H1 (cell line): ENCODE data around the gene KLF6. TPM values are rescaled to one million over a fixed set of nuclear protein-coding genes. Genes with fewer than 3 reads are reported as not detected.

Experiments used
- CTCF ChIA-PET: fragments of 300-600 bp; sonication (Branson Sonifier 250); formaldehyde crosslinking; loops from one replicate; lab custom pipeline; 2021; ENCODE audit not compliant: partially characterized antibody; lab: Charles Lee
- POLR2A ChIA-PET: fragments of 300-600 bp; sonication (Branson Sonifier 250); formaldehyde crosslinking; loops from one replicate; lab custom pipeline; 2021; ENCODE audit warnings: inconsistent platforms; ENCODE audit not compliant: partially characterized antibody; lab: Charles Lee
- DNase-seq, 2 experiments: peaks; one replicate each; pipeline versions ENCODE4 v3.0.0 to v3.0.0-alpha.2; 2010 to 2022; ENCODE audit warnings: low spot score in 2 of 2, low read depth in 1 of 2, mixed read lengths in 1 of 2
- FAIRE-seq: peaks from 2 replicates; lab custom pipeline; 2011; peaks lifted over from hg19 to GRCh38; lab: Jason Lieb, UNC
- H2AFZ ChIP-seq: 2 replicates; pipeline ENCODE4 v1.8.1; 2012; ENCODE audit warnings: low read length, inconsistent platforms
- H2AK5ac ChIP-seq: 2 replicates; pipeline ENCODE4 v1.6.1; 2013; ENCODE audit warnings: low read depth, low read length
- H2BK120ac ChIP-seq: replicated peaks from 2 replicates; pipeline ENCODE3; 2013; ENCODE audit warnings: low read depth, low read length, inconsistent platforms
- H2BK12ac ChIP-seq: 2 replicates; pipeline ENCODE4 v1.6.1; 2013; ENCODE audit warnings: low read depth, low read length
- H2BK15ac ChIP-seq: 2 replicates; pipeline ENCODE4 v1.6.1; 2013; ENCODE audit warnings: low read length
- H2BK20ac ChIP-seq: 2 replicates; pipeline ENCODE4 v1.6.1; 2013; ENCODE audit warnings: low read length
- H2BK5ac ChIP-seq: 2 replicates; pipeline ENCODE4 v1.6.1; 2013; ENCODE audit warnings: low read depth, low read length
- H3K14ac ChIP-seq: 2 replicates; pipeline ENCODE4 v1.6.1; 2013; ENCODE audit warnings: inconsistent platforms; ENCODE audit not compliant: insufficient read length
- H3K18ac ChIP-seq: 2 replicates; pipeline ENCODE4 v1.6.1; 2013; ENCODE audit warnings: low read length; ENCODE audit errors: extremely low read depth
- H3K23ac ChIP-seq: 2 replicates; pipeline ENCODE4 v1.6.1; 2013; ENCODE audit warnings: inconsistent platforms; ENCODE audit not compliant: insufficient read length
- H3K23me2 ChIP-seq: 2 replicates; pipeline ENCODE4 v1.6.1; 2013; ENCODE audit warnings: low read depth, low read length
- H3K27ac ChIP-seq: 2 replicates; pipeline ENCODE4 v1.6.1; 2011; ENCODE audit warnings: low read depth, low read length, inconsistent platforms
- H3K27me3 ChIP-seq, 4 experiments: replicated peaks in 1 of 4; 1 replicate in 1 of 4; 2 replicates in 3 of 4; pipeline versions ENCODE4 v1.6.1 to v1.8.1; 2011 to 2013; ENCODE audit warnings: low read length in 3 of 4, mild to moderate bottlenecking in 3 of 4, inconsistent platforms in 2 of 4, mixed read lengths in 2 of 4, moderate library complexity in 1 of 4; ENCODE audit not compliant: control insufficient read depth in 3 of 4, insufficient read depth in 3 of 4; ENCODE audit errors: extremely low read depth in 1 of 4
- H3K36me3 ChIP-seq, 4 experiments: 2 replicates each; pipeline versions ENCODE4 v1.6.1 to v1.8.1; 2011 to 2013; ENCODE audit warnings: mild to moderate bottlenecking in 4 of 4, low read length in 3 of 4, moderate library complexity in 2 of 4, control low read depth in 1 of 4, inconsistent platforms in 1 of 4; ENCODE audit not compliant: insufficient read depth in 4 of 4, control insufficient read depth in 2 of 4
- H3K4ac ChIP-seq: replicated peaks from 2 replicates; pipeline ENCODE3; 2013; ENCODE audit warnings: low read length, low read depth, mixed read lengths, inconsistent platforms; ENCODE audit not compliant: insufficient read length
- H3K4me1 ChIP-seq, 4 experiments: replicated peaks in 1 of 4; 1 replicate in 1 of 4; 2 replicates in 3 of 4; pipeline versions ENCODE4 v1.6.1 to v1.8.1; 2011 to 2013; ENCODE audit warnings: low read length in 3 of 4, inconsistent platforms in 2 of 4, mixed read lengths in 1 of 4; ENCODE audit not compliant: insufficient read depth in 4 of 4, control insufficient read depth in 3 of 4
- H3K4me2 ChIP-seq, 2 experiments: 2 replicates each; pipeline versions ENCODE4 v1.6.1 to v1.8.1; 2011 to 2013; ENCODE audit warnings: low read depth in 2 of 2, low read length in 2 of 2, control low read depth in 1 of 2, inconsistent platforms in 1 of 2, mild to moderate bottlenecking in 1 of 2; ENCODE audit not compliant: insufficient read depth in 1 of 2
- H3K4me3 ChIP-seq, 4 experiments: fragments of 200-600, 300-600 bp in 1 of 4; sonication (generic), shearing (Covaris generic), sonication (Bioruptor Twin) in 1 of 4; 2 replicates each; pipeline versions ENCODE4 v1.5.1 to v1.8.1; 2011 to 2016; ENCODE audit warnings: low read length in 4 of 4, low read depth in 3 of 4, control low read depth in 2 of 4, inconsistent platforms in 2 of 4, mild to moderate bottlenecking in 2 of 4, mixed read lengths in 1 of 4, moderate library complexity in 1 of 4; ENCODE audit not compliant: insufficient read depth in 2 of 4; ENCODE audit errors: extremely low read depth in 1 of 4
- H3K56ac ChIP-seq: replicated peaks from 2 replicates; pipeline ENCODE3; 2013; ENCODE audit warnings: low read depth, mild to moderate bottlenecking, mixed read lengths, low read length, inconsistent platforms; ENCODE audit not compliant: insufficient read length
- H3K79me1 ChIP-seq: 2 replicates; pipeline ENCODE4 v1.6.1; 2013; ENCODE audit warnings: low read depth, low read length, control low read depth
- H3K79me2 ChIP-seq, 2 experiments: 2 replicates each; pipeline versions ENCODE4 v1.6.1 to v1.8.1; 2012 to 2013; ENCODE audit warnings: low read length in 2 of 2, mild to moderate bottlenecking in 2 of 2, inconsistent platforms in 1 of 2; ENCODE audit not compliant: insufficient read depth in 2 of 2, control insufficient read depth in 1 of 2
- H3K9ac ChIP-seq, 4 experiments: replicated peaks in 1 of 4; 1 replicate in 1 of 4; 2 replicates in 3 of 4; pipeline versions ENCODE4 v1.6.1 to v1.8.1; 2011 to 2013; ENCODE audit warnings: low read depth in 3 of 4, low read length in 3 of 4, control low read depth in 2 of 4, mild to moderate bottlenecking in 2 of 4, moderate library complexity in 2 of 4, inconsistent platforms in 1 of 4; ENCODE audit errors: extremely low read depth in 1 of 4
- H3K9me3 ChIP-seq, 2 experiments: 2 replicates each; pipeline versions ENCODE4 v1.6.1 to v1.8.1; 2012 to 2013; ENCODE audit warnings: mild to moderate bottlenecking in 2 of 2, moderate library complexity in 2 of 2, control low read depth in 1 of 2, inconsistent platforms in 1 of 2, low read depth in 1 of 2, low read length in 1 of 2, mixed read lengths in 1 of 2; ENCODE audit not compliant: insufficient read depth in 2 of 2
- H4K20me1 ChIP-seq, 2 experiments: replicated peaks in 1 of 2; 2 replicates each; pipeline versions ENCODE3 to v1.8.1; 2011 to 2013; ENCODE audit warnings: inconsistent platforms in 2 of 2, low read length in 2 of 2, mild to moderate bottlenecking in 1 of 2; ENCODE audit not compliant: insufficient read depth in 2 of 2, control insufficient read depth in 1 of 2
- H4K5ac ChIP-seq: 2 replicates; pipeline ENCODE4 v1.6.1; 2013; ENCODE audit warnings: low read length, low read depth, mixed read lengths, inconsistent platforms; ENCODE audit not compliant: insufficient read length
- H4K8ac ChIP-seq: 2 replicates; pipeline ENCODE4 v1.8.0; 2013; ENCODE audit warnings: mild to moderate bottlenecking, moderate library complexity, low read length, inconsistent platforms; ENCODE audit not compliant: insufficient read depth; ENCODE audit errors: extremely low read depth
- H4K91ac ChIP-seq: replicated peaks from 2 replicates; pipeline ENCODE3; 2013; ENCODE audit warnings: low read length, mixed read lengths, inconsistent platforms; ENCODE audit not compliant: insufficient read length
- BRCA1 ChIP-seq: IDR thresholded peaks from 2 replicates; pipeline ENCODE4 v1.6.1; 2012; ENCODE audit warnings: low read depth, low read length, improper control_type of control experiment
- CHD2 ChIP-seq: IDR thresholded peaks from 2 replicates; pipeline ENCODE4 v1.6.1; 2012; ENCODE audit warnings: low read length, improper control_type of control experiment
- EGR1 ChIP-seq: IDR thresholded peaks from 2 replicates; pipeline ENCODE4 v1.6.1; 2011; ENCODE audit warnings: low read depth, low read length, borderline replicate concordance
- MAFK ChIP-seq: IDR thresholded peaks from 2 replicates; pipeline ENCODE4 v1.6.1; 2012; ENCODE audit warnings: low read depth, mild to moderate bottlenecking, improper control_type of control experiment, low read length
- POU5F1 ChIP-seq: IDR thresholded peaks from 2 replicates; pipeline ENCODE4 v1.6.1; 2011; ENCODE audit warnings: low read depth, mild to moderate bottlenecking, low read length, moderate library complexity
- RBBP5 ChIP-seq: IDR thresholded peaks from 2 replicates; pipeline ENCODE4 v1.7.1; 2012; ENCODE audit warnings: low read depth, mild to moderate bottlenecking, inconsistent platforms, low read length, moderate library complexity, borderline replicate concordance
- RXRA ChIP-seq: IDR thresholded peaks from 2 replicates; pipeline ENCODE4 v1.6.1; 2011; ENCODE audit warnings: low read depth, mild to moderate bottlenecking, low read length, moderate library complexity; ENCODE audit not compliant: insufficient read depth
- TBP ChIP-seq: IDR thresholded peaks from 2 replicates; pipeline ENCODE4 v1.6.1; 2011; ENCODE audit warnings: low read depth, low read length, improper control_type of control experiment
- YY1 ChIP-seq: IDR thresholded peaks from 2 replicates; pipeline ENCODE4 v1.6.1; 2011; ENCODE audit warnings: low read depth, mild to moderate bottlenecking, low read length
- WGBS, 2 experiments: shearing (Covaris generic) in 1 of 2; methylation state at CpG; one replicate each; pipeline versions ENCODE4 v1.1.6 to v1.1.7; 2013 to 2015; ENCODE audit warnings: low lambda C conversion rate in 2 of 2, mixed read lengths in 2 of 2, inconsistent platforms in 1 of 2, low coverage in 1 of 2, missing lambda C conversion rate in 1 of 2; ENCODE audit not compliant: insufficient replicate concordance in 2 of 2, insufficient coverage in 1 of 2, insufficient read length in 1 of 2; ENCODE audit errors: extremely low coverage in 1 of 2, missing lambda C conversion rate in 1 of 2; 5-methylcytosine and 5-hydroxymethylcytosine counted together
- polyA plus RNA-seq, 7 experiments: library from polyadenylated mRNA; depleted of rRNA in 3 of 7; stranded (reverse) in 5 of 7; unstranded in 2 of 7; fragments of >200 nt in 5 of 7; fragments of 200-250 nt in 2 of 7; gene quantifications; 1 replicate in 5 of 7; 2 replicates in 1 of 7; 4 replicates in 1 of 7; pipeline versions ENCODE4 v1.2.1 to v1.2.3, GENCODE V29; 2011 to 2013; ENCODE audit warnings: missing spikeins in 2 of 7, mixed read lengths in 2 of 7
- total RNA-seq: library from RNA; stranded (reverse); fragmentation: NEBNext Ultra II Directional; extraction: Animal tissue kit (Norgen Biotek cat#: 25700); gene quantifications from 2 replicates; pipeline ENCODE4 v1.2.1, GENCODE V29; 2021

Gene KLF6
- total and polyA plus RNA-seq, 2 of the 8 experiments (the other 6 are each of a cell fraction or from before 2014, with no cell fraction given), result 5.7 to 19.5 TPM

DNA sequence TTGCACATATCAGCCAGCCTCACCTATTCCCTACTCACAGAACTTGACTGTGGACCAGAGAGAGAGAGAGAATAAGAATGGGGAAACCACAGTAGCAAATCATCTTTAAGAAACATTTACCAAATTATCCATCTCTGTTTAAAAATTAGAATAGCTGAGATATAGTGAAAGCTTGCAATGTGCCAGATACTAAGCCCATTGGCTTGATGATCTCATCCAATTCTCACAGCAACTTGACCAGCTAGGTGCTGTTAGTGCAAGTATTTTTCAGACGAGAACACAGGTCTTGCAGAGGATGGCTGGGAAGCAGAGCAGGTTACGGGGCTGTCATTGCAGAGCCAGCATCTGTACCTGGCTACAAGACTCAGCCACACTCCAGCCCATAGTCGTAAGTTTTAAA is 50.9 kb downstream of the KLF6 start:
- Histone ChIP-seq H3K23ac (no peak overlapping the region), H3K9me3 (0 out of 4 replicates have a peak, but pooled peaks cover 0 to 3% of the 10 kb centered on the region in 2 experiments), H3K4me3 (no peak overlapping the region), H4K8ac (no peak overlapping the region), H2BK12ac (no peak overlapping the region), H2BK120ac (no peak overlapping the region), H2BK5ac (no peak overlapping the region), H3K56ac (no peak overlapping the region), H3K79me1 (no peaks in the 10 kb centered on the region), H3K4me1 (no peaks in the 10 kb centered on the region), H2BK20ac (no peak overlapping the region), H4K20me1 (no peaks in the 10 kb centered on the region), H2AFZ (no peak overlapping the region), H4K91ac (no peak overlapping the region), H3K18ac (no peak overlapping the region), H3K9ac (no peak overlapping the region), H3K23me2 (no peaks in the 10 kb centered on the region), H2BK15ac (no peak overlapping the region), H3K27me3 (no peaks in the 10 kb centered on the region), H3K79me2 (no peaks in the 10 kb centered on the region), H3K14ac (no peak overlapping the region), H3K4me2 (no peak overlapping the region), H4K5ac (no peak overlapping the region), H2AK5ac (no peak overlapping the region), H3K27ac (no peak overlapping the region), H3K4ac (no peak overlapping the region), H3K36me3 (no peaks in the 10 kb centered on the region)
- DNase-seq (no peak), FAIRE-seq (no peak)
- ChIA-PET CTCF (interaction anchor here (0.6 to 1.5 kb wide), 5 partner anchors 44 to 536 kb away, joined by 3 to 4 read pairs (median 3); no protein-coding TSS in a partner anchor), POLR2A (no interaction called here)
- TF ChIP-seq BRCA1, result no peak
- no peak for TF ChIP-seq CHD2
- no peak for TF ChIP-seq EGR1
- no peak for TF ChIP-seq RBBP5
- TF ChIP-seq RXRA, result no peak
- no peak for TF ChIP-seq MAFK
- TF ChIP-seq POU5F1, result no peak
- no peak for TF ChIP-seq YY1
- TF ChIP-seq TBP, result no peak
- WGBS, 2 experiments, result 82% methylated on average over 3 of the region's 3 CpGs; no CpG with 5 or more reads in 1 of the 2 experiments
